HL-60 (cell line): Measurements from ENCODE around the gene MFSD6L.
"Not testable (repeated sequence)": the region's sequence is repeated elsewhere in the genome, so short reads cannot be mapped to it uniquely, and the experiment has no call there.

Experiments
- DNase-seq, 2 experiments: peaks; one replicate each; pipeline ENCODE4 v3.0.0-alpha.2; 2010 to 2020; ENCODE audit warnings: low read depth in 1 of 2, low spot score in 1 of 2
- H3K27ac ChIP-seq: fragments of 250-450 bp; sonication (Bioruptor Pico); replicated peaks from 2 replicates; pipeline ENCODE4 v1.5.1; 2020; ENCODE audit warnings: mild to moderate bottlenecking, moderate library complexity
- H3K27me3 ChIP-seq: fragments of 250-450 bp; sonication (Bioruptor Pico); 2 replicates; pipeline ENCODE4 v1.5.1; 2021; ENCODE audit warnings: mild to moderate bottlenecking, moderate library complexity; ENCODE audit not compliant: insufficient read depth, poor library complexity, severe bottlenecking
- H3K4me3 ChIP-seq: replicated peaks from 2 replicates; pipeline ENCODE4 v1.5.1; 2011; ENCODE audit warnings: mild to moderate bottlenecking, control low read depth, low read length; ENCODE audit not compliant: insufficient read depth
- GABPA ChIP-seq: IDR thresholded peaks from 2 replicates; pipeline ENCODE4 v1.6.1; 2012; ENCODE audit warnings: low read depth
- POLR2AphosphoS5 ChIP-seq: IDR thresholded peaks from 2 replicates; pipeline ENCODE4 v1.6.1; 2012; ENCODE audit warnings: low read depth
- REST ChIP-seq: IDR thresholded peaks from 2 replicates; pipeline ENCODE4 v1.6.1; 2012; ENCODE audit warnings: low read depth; ENCODE audit not compliant: insufficient replicate concordance
- SPI1 ChIP-seq: IDR thresholded peaks from 2 replicates; pipeline ENCODE4 v1.6.1; 2012; ENCODE audit warnings: low read depth, mild to moderate bottlenecking, borderline replicate concordance
- TF ChIP-seq, protein P1 (sequence below): IDR thresholded peaks from one replicate; pipeline ENCODE4 v1.5.1; 2011; ENCODE audit warnings: low read length, control low read depth, inconsistent platforms; ENCODE audit not compliant: insufficient read depth

Gene MFSD6L

GRCh38 chr17:8806926-8807550 lies 7.9 kb upstream of the MFSD6L start:
- DNase-seq, result peak; percentile 70 to 78
- Histone ChIP-seq H3K27me3 (no peaks in the 10 kb centered on the region), H3K27ac (peak overlapping the region; percentile 53), H3K4me3 (no peak overlapping the region)
- TF ChIP-seq POLR2AphosphoS5, result no peak
- TF ChIP-seq SPI1, result peak; percentile 44; the same call in 1 of the 2 replicates
- TF ChIP-seq, protein P1, sequence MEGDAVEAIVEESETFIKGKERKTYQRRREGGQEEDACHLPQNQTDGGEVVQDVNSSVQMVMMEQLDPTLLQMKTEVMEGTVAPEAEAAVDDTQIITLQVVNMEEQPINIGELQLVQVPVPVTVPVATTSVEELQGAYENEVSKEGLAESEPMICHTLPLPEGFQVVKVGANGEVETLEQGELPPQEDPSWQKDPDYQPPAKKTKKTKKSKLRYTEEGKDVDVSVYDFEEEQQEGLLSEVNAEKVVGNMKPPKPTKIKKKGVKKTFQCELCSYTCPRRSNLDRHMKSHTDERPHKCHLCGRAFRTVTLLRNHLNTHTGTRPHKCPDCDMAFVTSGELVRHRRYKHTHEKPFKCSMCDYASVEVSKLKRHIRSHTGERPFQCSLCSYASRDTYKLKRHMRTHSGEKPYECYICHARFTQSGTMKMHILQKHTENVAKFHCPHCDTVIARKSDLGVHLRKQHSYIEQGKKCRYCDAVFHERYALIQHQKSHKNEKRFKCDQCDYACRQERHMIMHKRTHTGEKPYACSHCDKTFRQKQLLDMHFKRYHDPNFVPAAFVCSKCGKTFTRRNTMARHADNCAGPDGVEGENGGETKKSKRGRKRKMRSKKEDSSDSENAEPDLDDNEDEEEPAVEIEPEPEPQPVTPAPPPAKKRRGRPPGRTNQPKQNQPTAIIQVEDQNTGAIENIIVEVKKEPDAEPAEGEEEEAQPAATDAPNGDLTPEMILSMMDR, result no peak
- peak; percentile 64 for TF ChIP-seq GABPA
- no peak for TF ChIP-seq REST

DNA sequence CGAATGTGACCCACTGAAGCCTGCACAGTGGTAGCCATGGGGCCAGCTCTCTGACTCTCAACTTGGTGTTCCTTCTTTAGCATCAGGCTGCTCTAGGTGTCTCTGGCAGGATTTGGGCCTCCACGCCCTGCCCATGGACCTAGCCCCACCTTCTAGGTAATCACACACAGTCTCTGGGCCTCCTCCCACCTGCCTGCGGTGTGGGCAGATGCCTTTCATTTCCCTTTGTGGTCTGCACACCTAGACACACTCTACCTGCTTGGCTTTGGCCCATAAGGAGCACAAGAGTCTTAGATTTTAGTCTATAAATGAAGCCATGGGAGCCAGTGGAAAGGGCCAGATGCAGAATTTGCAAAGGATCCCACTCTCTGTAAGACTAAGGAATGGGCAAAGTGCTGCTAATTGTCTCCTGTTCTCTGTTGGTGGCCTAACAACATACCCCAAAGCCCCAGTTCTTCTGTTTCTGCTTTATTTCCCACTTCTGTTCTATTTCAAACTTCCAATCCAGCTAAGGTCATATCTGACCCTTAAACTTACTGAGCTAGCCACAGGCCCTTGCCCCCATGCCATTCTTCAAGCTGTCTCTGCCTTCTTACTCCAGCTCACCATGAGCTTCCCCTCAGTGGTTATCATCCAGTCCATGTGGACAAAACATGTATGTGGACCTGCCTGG lies 7.2 kb upstream of the MFSD6L start:
- H3K4me3 ChIP-seq, result no peak overlapping the region
- peak overlapping the region; percentile 53 for H3K27ac ChIP-seq
- H3K27me3 ChIP-seq, result no peaks in the 10 kb centered on the region
- no peak for DNase-seq
- TF ChIP-seq POLR2AphosphoS5 (no peak), GABPA (no peak), REST (no peak), SPI1 (no peak)
- TF ChIP-seq, protein P1, result no peak

GRCh38 chr17:8805396-8805795 lies 6.2 kb upstream of the MFSD6L start:
- DNase-seq, H3K27ac ChIP-seq, H3K4me3 ChIP-seq, H3K27me3 ChIP-seq: not testable (repeated sequence)

DNA sequence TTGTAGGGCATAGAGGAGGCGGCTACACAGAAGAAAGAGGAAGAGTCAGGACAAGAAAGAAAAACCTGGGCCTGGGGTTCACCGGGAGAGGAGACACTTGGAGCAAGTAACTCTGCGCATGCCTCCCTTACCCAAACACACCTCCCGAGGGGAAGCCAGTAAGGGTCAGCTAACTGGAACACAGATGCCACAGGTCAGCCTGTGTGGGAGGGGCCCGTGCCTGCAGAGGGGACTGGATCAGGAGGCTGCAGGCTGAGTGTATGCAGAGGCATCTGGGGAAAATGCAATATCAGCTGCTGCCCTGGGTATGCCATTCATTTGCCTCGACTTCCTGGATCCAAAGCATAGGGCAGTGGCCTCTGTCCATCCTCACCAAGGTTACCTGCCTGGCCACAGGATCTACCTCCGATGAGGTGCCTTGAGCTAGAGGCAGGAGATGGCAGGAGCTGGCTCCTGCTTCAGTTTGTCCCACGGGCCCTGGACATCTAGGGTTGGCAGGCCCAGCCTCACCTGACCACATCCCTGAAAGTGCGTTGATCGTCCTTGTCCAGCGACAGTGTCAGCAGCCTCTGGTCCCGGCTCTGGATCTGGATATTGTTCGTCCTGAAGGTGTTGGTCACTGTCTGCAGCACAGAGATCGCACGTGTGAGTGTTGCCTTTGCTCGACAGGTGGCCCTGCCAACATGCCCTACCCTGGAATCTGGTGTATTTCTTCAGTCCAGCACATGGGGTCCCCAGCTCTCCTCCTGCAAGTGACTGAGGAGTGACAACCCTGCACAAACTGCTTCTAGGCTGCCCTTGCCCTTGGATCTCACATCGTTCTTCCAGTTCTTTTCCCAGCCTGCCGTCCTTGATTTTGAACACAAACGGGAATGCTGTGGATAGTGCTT lies 4.6 kb upstream of the MFSD6L start:
- Histone ChIP-seq H3K27ac (no peak overlapping the region), H3K27me3 (no peaks in the 10 kb centered on the region), H3K4me3 (no peak overlapping the region)
- DNase-seq, result no peak
- no peak for TF ChIP-seq SPI1
